Osteoblast (primary cell): ENCODE measurements around the gene LRMDA. TPM values are rescaled to one million over a fixed set of nuclear protein-coding genes. Genes with fewer than 3 reads are reported as not detected.

Experiments used
- DNase-seq: peaks from one replicate; pipeline ENCODE4 v3.0.0; 2011; ENCODE audit warnings: low spot score, mixed read lengths; ENCODE audit not compliant: insufficient read length; ENCODE audit errors: missing footprints
- H2AFZ ChIP-seq: 2 replicates; pipeline ENCODE4 v1.6.0; 2011; ENCODE audit warnings: mild to moderate bottlenecking, low read length
- H3K27ac ChIP-seq: 2 replicates; pipeline ENCODE4 v1.5.1; 2011; ENCODE audit warnings: mild to moderate bottlenecking, low read depth, low read length, moderate library complexity
- H3K27me3 ChIP-seq: 2 replicates; pipeline ENCODE4 v1.6.0; 2012; ENCODE audit warnings: mild to moderate bottlenecking, control low read depth, inconsistent platforms, low read length, moderate library complexity; ENCODE audit not compliant: insufficient read depth
- H3K36me3 ChIP-seq: 2 replicates; pipeline ENCODE4 v1.5.1; 2011; ENCODE audit warnings: mild to moderate bottlenecking, low read length, control low read depth, moderate library complexity; ENCODE audit not compliant: insufficient read depth
- H3K4me1 ChIP-seq: 2 replicates; pipeline ENCODE4 v1.5.1; 2011; ENCODE audit warnings: mild to moderate bottlenecking, low read length, control low read depth, moderate library complexity; ENCODE audit not compliant: insufficient read depth
- H3K4me2 ChIP-seq: 2 replicates; pipeline ENCODE4 v1.6.0; 2011; ENCODE audit warnings: mild to moderate bottlenecking, low read length; ENCODE audit not compliant: insufficient read depth
- H3K4me3 ChIP-seq: fragments of 200-600 bp; sonication (generic); 3 replicates; pipeline ENCODE4 v1.5.1; 2012; ENCODE audit warnings: mild to moderate bottlenecking, low read length, inconsistent platforms; ENCODE audit not compliant: insufficient read depth
- H3K79me2 ChIP-seq: 2 replicates; pipeline ENCODE4 v1.6.0; 2012; ENCODE audit warnings: mild to moderate bottlenecking, low read length, control low read depth, inconsistent platforms; ENCODE audit not compliant: insufficient read depth
- H3K9me3 ChIP-seq: 2 replicates; pipeline ENCODE4 v1.5.1; 2011; ENCODE audit warnings: low read depth, low read length, control low read depth
- H4K20me1 ChIP-seq: 2 replicates; pipeline ENCODE4 v1.6.0; 2012; ENCODE audit warnings: mild to moderate bottlenecking, low read length, control low read depth; ENCODE audit not compliant: insufficient read depth
- CTCF ChIP-seq: IDR thresholded peaks from 2 replicates; pipeline ENCODE4 v1.5.1; 2011; ENCODE audit warnings: mild to moderate bottlenecking, low read depth, low read length, moderate library complexity; ENCODE audit errors: extremely low read depth
- total RNA-seq: library from RNA; depleted of rRNA; stranded (reverse); fragments of >200 nt; gene quantifications from 2 replicates; pipeline ENCODE4 v1.2.3, GENCODE V29; 2012

Gene LRMDA
- total RNA-seq, 1 donor: 18.5 TPM

GRCh38 chr10:76546411-76546810, 1115.0 kb downstream of the LRMDA start:
- no peak for TF ChIP-seq CTCF

GRCh38 chr10:76547352-76547972, 1116.0 kb downstream of the LRMDA start:
- H3K79me2 ChIP-seq: no peaks in the 10 kb centered on the region
- no peaks in the 10 kb centered on the region for H3K27me3 ChIP-seq
- peak; percentile 35 for DNase-seq
- TF ChIP-seq CTCF: peak; percentile 82
- no peaks in the 10 kb centered on the region for H4K20me1 ChIP-seq
- no peaks in the 10 kb centered on the region for H3K36me3 ChIP-seq
- peak overlapping the region; percentile 69 for H3K4me2 ChIP-seq
- peaks cover 26% of the 10 kb centered on the region for H3K4me1 ChIP-seq
- H2AFZ ChIP-seq: peak overlapping the region; percentile 62
- no peak overlapping the region for H3K27ac ChIP-seq
- peak overlapping the region; percentile 33 for H3K4me3 ChIP-seq
- H3K9me3 ChIP-seq: no peaks in the 10 kb centered on the region

More at GRCh38 chr10:76546411-76546810, 1115.0 kb downstream of the LRMDA start:
- Histone ChIP-seq H3K79me2 (no peaks in the 10 kb centered on the region), H3K9me3 (no peaks in the 10 kb centered on the region), H3K36me3 (no peaks in the 10 kb centered on the region), H3K27ac (no peak overlapping the region), H3K4me2 (no peak overlapping the region), H2AFZ (no peak overlapping the region), H4K20me1 (no peaks in the 10 kb centered on the region), H3K27me3 (no peaks in the 10 kb centered on the region), H3K4me3 (no peak overlapping the region), H3K4me1 (peaks cover 26% of the 10 kb centered on the region)
- no peak for DNase-seq

GRCh38 chr10:76548716-76549115, 1117.3 kb downstream of the LRMDA start:
- H3K79me2 ChIP-seq: no peaks in the 10 kb centered on the region

GRCh38 chr10:76549171-76549570, 1117.7 kb downstream of the LRMDA start:
- Histone ChIP-seq H4K20me1 (no peaks in the 10 kb centered on the region), H3K4me1 (peaks cover 12% of the 10 kb centered on the region), H3K79me2 (no peaks in the 10 kb centered on the region), H3K4me2 (no peak overlapping the region), H3K27ac (no peak overlapping the region), H2AFZ (peak overlapping the region; percentile 6), H3K27me3 (no peaks in the 10 kb centered on the region), H3K36me3 (no peaks in the 10 kb centered on the region), H3K9me3 (no peaks in the 10 kb centered on the region), H3K4me3 (no peak overlapping the region)
- TF ChIP-seq CTCF: no peak
- no peak for DNase-seq

More at GRCh38 chr10:76548716-76549115, 1117.3 kb downstream of the LRMDA start:
- H3K9me3 ChIP-seq: no peaks in the 10 kb centered on the region
- no peaks in the 10 kb centered on the region for H4K20me1 ChIP-seq
- DNase-seq: no peak
- H3K4me1 ChIP-seq: peaks cover 17% of the 10 kb centered on the region
- TF ChIP-seq CTCF: no peak
- no peaks in the 10 kb centered on the region for H3K27me3 ChIP-seq
- H3K36me3 ChIP-seq: no peaks in the 10 kb centered on the region
- no peak overlapping the region for H3K27ac ChIP-seq
- no peak overlapping the region for H3K4me2 ChIP-seq
- no peak overlapping the region for H2AFZ ChIP-seq
- H3K4me3 ChIP-seq: no peak overlapping the region
